Hepatocyte (in vitro differentiated cells): Measurements from ENCODE around the gene PKNOX2.

ENCODE experiments used
- CTCF ChIP-seq: fragments of 200-600 bp; sonication (generic); IDR thresholded peaks from 2 replicates; pipeline ENCODE4 v1.5.1; 2016; ENCODE audit warnings: antibody characterized with exemption, mild to moderate bottlenecking; ENCODE audit not compliant: poor library complexity
- EZH2 ChIP-seq: fragments of 200-600 bp; sonication (generic); IDR thresholded peaks from 2 replicates; pipeline ENCODE4 v1.6.1; 2016; ENCODE audit warnings: antibody characterized with exemption, mild to moderate bottlenecking, borderline replicate concordance

DNA sequence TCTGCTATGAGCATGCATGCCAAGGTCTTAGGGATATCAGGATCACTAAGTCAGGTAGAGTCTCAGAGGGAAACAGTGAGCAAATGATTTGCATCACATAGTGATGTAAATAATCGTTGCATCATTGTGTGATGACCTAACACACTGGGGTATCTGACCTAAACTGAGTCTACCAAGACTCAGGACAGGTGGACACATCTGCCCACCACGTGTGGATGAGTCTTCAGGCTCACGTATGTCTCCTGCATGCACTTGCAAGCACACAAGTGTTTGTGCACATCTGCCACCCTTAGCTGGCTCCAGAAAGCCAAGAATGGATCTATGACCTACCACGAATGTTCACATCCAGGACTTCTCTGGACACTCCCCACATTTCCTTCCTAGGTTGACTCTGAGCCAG, 220.3 kb downstream of the PKNOX2 start:
- TF ChIP-seq CTCF: no peak
- no peak for TF ChIP-seq EZH2
